ENCODE data around the gene FBXO2. TPM values are rescaled to one million over a fixed set of nuclear protein-coding genes. Genes with fewer than 3 reads are reported as not detected.

Gene FBXO2
- total and polyA plus RNA-seq, 9 of the 15 experiments (the other 6 are each of a cell fraction or from before 2014, with no cell fraction given) = 0.04 to 1.9 (median 0.27) TPM

- TF ChIP-seq RERE (CRISPR knock-in tag; IDR thresholded peaks at IDR 0.05; ENCODE audit: borderline replicate concordance) = no peak
- no peak for TF ChIP-seq SMC3 (conservative IDR thresholded peaks at IDR 0.05; ENCODE audit: insufficient read depth, low read depth, low read length)
- no peak for TF ChIP-seq ZNF324 (CRISPR knock-in tag; IDR thresholded peaks at IDR 0.05)
- no peak for TF ChIP-seq ZKSCAN8 (CRISPR knock-in tag; IDR thresholded peaks at IDR 0.05)
- no peak for TF ChIP-seq TAF1 (IDR thresholded peaks at IDR 0.05; ENCODE audit: control insufficient read depth, extremely low read depth, insufficient read depth, low read length, severe bottlenecking)
- TF ChIP-seq GATAD2B (IDR thresholded peaks at IDR 0.05; ENCODE audit: borderline replicate concordance) = no peak
- no peak for TF ChIP-seq ZNF253 (CRISPR knock-in tag; conservative IDR thresholded peaks at IDR 0.05)
- TF ChIP-seq MEF2A (IDR thresholded peaks at IDR 0.05; ENCODE audit: control insufficient read depth, low read depth, low read length) = no peak
- peak; percentile 80 for TF ChIP-seq KLF16 (IDR thresholded peaks at IDR 0.05)
- 0 out of 4 replicates have a peak, but pooled peaks of 1 of the 2 experiments have one; percentile 18 for TF ChIP-seq KDM1A (IDR thresholded peaks at IDR 0.05)
- no peak for TF ChIP-seq PRMT5 (CRISPR knock-in tag; IDR thresholded peaks at IDR 0.05)
- TF ChIP-seq ZNF584 (CRISPR knock-in tag; IDR thresholded peaks at IDR 0.05; ENCODE audit: low read depth) = no peak
- TF ChIP-seq ZBTB33 (CRISPR knock-in tag; IDR thresholded peaks at IDR 0.05) = peak; percentile 78
- TF ChIP-seq PCBP1 (IDR thresholded peaks at IDR 0.05; ENCODE audit: low read depth, low read length, poor library complexity, severe bottlenecking) = peak; percentile 35
- peak; percentile 53 for TF ChIP-seq MEIS2 (IDR thresholded peaks at IDR 0.05; ENCODE audit: partially characterized antibody)
- 0 out of 4 replicates have a peak, but pooled peaks of 1 of the 2 experiments have one; percentile 20 for TF ChIP-seq UBTF (IDR thresholded peaks at IDR 0.05; ENCODE audit: borderline replicate concordance in 1 of 2, low read depth in 2 of 2, low read length in 2 of 2)
- no peak for TF ChIP-seq MAFG (tag; conservative IDR thresholded peaks at IDR 0.05)
Observed at GRCh38 chr1:11690397-11691301, 36.4 kb upstream of the FBXO2 start (continued).

All from K562 (cell line).